Activated naive CD4-positive, alpha-beta T cell treated with anti-CD3 and anti-CD28 coated beads, Interleukin-2, amount 10 ng/mL, durations not matched to agents 7 days and 5 days (primary cell): Measurements from ENCODE around the gene JDP2.

Source experiments
- CTCF ChIA-PET: fragments of 350-600 bp; sonication (Branson Sonifier 250); formaldehyde crosslinking; loops from one replicate; lab custom pipeline; 2021; ENCODE audit warnings: antibody characterized with exemption; lab: Charles Lee
- DNase-seq: peaks from one replicate; pipeline ENCODE4 v3.0.0-alpha.2; 2020
- H3K27ac Mint-ChIP-seq: one replicate; pipeline ENCODE4 v1.8.0; 2021; ENCODE audit warnings: mild to moderate bottlenecking, moderate library complexity, mixed read lengths
- H3K27me3 Mint-ChIP-seq: one replicate; pipeline ENCODE4 v1.8.0; 2021; ENCODE audit warnings: mild to moderate bottlenecking, mixed read lengths
- H3K36me3 Mint-ChIP-seq: one replicate; pipeline ENCODE4 v1.8.0; 2021; ENCODE audit warnings: mixed read lengths
- H3K4me1 Mint-ChIP-seq: one replicate; pipeline ENCODE4 v1.8.0; 2021; ENCODE audit warnings: mixed read lengths
- H3K4me3 Mint-ChIP-seq: one replicate; pipeline ENCODE4 v1.8.0; 2021; ENCODE audit warnings: mild to moderate bottlenecking, moderate library complexity, mixed read lengths
- H3K9me3 Mint-ChIP-seq: one replicate; pipeline ENCODE4 v1.8.0; 2021; ENCODE audit warnings: mixed read lengths

Gene JDP2

DNA sequence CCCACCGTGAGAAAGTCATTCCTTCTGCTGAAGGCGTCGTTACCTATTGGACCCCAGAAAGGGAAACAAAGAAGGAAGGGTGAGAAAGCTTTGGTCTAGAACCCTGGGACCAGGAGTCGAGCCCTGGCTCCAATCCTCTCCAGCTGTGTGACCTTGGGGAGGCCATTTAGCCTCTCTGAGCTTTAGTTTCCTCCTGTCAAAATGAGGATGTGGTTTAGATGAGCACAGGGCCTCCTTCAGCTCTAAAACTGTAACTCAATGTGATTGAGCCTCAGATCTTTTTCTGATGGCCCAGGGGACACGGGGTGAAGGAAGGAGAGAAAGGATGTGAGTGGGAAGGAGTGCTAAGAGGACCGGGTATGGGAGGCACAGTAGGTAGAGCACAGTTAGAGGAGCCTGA lies 7.7 kb downstream of the JDP2 start:
- no peak for DNase-seq
- H3K9me3 Mint-ChIP-seq, result no peaks in the 10 kb centered on the region
- H3K27ac Mint-ChIP-seq, result no peak overlapping the region
- CTCF ChIA-PET, result interaction anchor here (0.6 to 1.6 kb wide), 8 partner anchors 11 to 391 kb away, joined by 3 to 4 read pairs (median 3); no protein-coding TSS in a partner anchor
- peaks cover 14% of the 10 kb centered on the region for H3K4me1 Mint-ChIP-seq
- peaks cover 1% of the 10 kb centered on the region for H3K36me3 Mint-ChIP-seq
- H3K27me3 Mint-ChIP-seq, result peaks cover 20% of the 10 kb centered on the region
- no peak overlapping the region for H3K4me3 Mint-ChIP-seq

GRCh38 chr14:75437201-75438143 lies 9.7 kb downstream of the JDP2 start:
- no peak for DNase-seq
- Mint-ChIP-seq H3K27me3 (peaks cover 10% of the 10 kb centered on the region), H3K4me1 (peaks cover 14% of the 10 kb centered on the region), H3K27ac (no peak overlapping the region), H3K9me3 (no peaks in the 10 kb centered on the region), H3K4me3 (no peak overlapping the region), H3K36me3 (peaks cover 1% of the 10 kb centered on the region)
- CTCF ChIA-PET, result interaction anchor here (0.9 to 1.5 kb wide), 3 partner anchors 16 to 20 kb away, joined by 3 read pairs; no protein-coding TSS in a partner anchor

- Mint-ChIP-seq H3K27ac (no peak overlapping the region), H3K9me3 (no peaks in the 10 kb centered on the region)
Measured at GRCh38 chr14:75438486-75439080, 10.8 kb downstream of the JDP2 start.

GRCh38 chr14:75439989-75440388 lies 12.2 kb downstream of the JDP2 start:
- Mint-ChIP-seq H3K4me1 (peaks cover 13% of the 10 kb centered on the region), H3K27me3 (peaks cover 8% of the 10 kb centered on the region), H3K4me3 (no peak overlapping the region), H3K36me3 (peaks cover 1% of the 10 kb centered on the region), H3K9me3 (no peaks in the 10 kb centered on the region), H3K27ac (no peak overlapping the region)
- CTCF ChIA-PET, result interaction anchor here (0.5 to 2.1 kb wide), 3 partner anchors 10 to 46 kb away, joined by 3 to 4 read pairs (median 3); no protein-coding TSS in a partner anchor
- DNase-seq, result no peak

More at GRCh38 chr14:75438486-75439080, 10.8 kb downstream of the JDP2 start:
- no peak for DNase-seq
- Mint-ChIP-seq H3K36me3 (peaks cover 1% of the 10 kb centered on the region), H3K4me1 (peaks cover 14% of the 10 kb centered on the region), H3K4me3 (no peak overlapping the region), H3K27me3 (peaks cover 10% of the 10 kb centered on the region)
- CTCF ChIA-PET, result interaction anchor here (1.0 to 1.5 kb wide), 2 partner anchors 9 to 16 kb away, joined by 3 read pairs; no protein-coding TSS in a partner anchor

DNA sequence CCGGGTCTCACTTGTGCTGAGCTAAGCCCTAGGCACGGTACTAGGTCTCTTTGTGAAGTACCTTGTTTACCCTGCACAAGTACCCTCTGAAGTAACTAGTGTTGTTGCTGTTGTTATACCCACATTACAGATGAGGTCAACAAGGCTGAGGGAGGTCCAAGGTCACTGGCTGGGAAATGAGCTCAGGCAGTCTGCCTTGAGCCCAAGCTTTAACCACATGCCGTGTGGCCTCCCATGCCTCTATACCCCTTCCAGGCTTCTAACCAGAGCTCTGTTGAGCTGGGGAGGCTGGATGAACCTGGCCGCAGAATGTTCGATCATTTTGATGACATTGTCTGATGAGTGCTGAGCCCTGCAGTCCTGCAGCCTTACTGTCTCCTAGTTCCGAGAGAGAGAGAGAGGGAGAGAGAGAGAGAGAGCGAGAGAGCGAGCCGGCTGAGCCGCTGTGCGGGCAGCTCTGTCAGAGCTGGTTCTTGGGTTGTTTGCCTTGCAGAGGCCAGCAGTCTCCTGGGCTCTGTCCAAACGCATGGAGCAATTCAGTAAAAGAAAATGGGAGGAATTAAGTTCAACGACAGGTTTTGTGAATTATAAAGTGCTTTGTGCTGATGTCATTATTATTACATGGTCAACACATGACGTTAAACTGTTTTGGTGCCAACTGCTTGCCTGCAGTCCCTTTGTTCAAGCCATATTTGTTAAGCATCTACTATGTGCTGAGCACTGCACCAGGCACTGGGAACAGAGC lies 13.1 kb downstream of the JDP2 start:
- CTCF ChIA-PET, result interaction anchor here (1.4 to 2.1 kb wide), 2 partner anchors 11 to 17 kb away, joined by 3 to 4 read pairs; no protein-coding TSS in a partner anchor
- no peak overlapping the region for H3K4me3 Mint-ChIP-seq
- H3K4me1 Mint-ChIP-seq, result peaks cover 4% of the 10 kb centered on the region
- no peak for DNase-seq
- H3K27me3 Mint-ChIP-seq, result no peaks in the 10 kb centered on the region
- no peak overlapping the region for H3K27ac Mint-ChIP-seq
- H3K9me3 Mint-ChIP-seq, result no peaks in the 10 kb centered on the region
- no peaks in the 10 kb centered on the region for H3K36me3 Mint-ChIP-seq

- CTCF ChIA-PET, result interaction anchor here (0.8 to 2.1 kb wide), 2 partner anchors 12 to 16 kb away, joined by 4 read pairs; no protein-coding TSS in a partner anchor
- H3K9me3 Mint-ChIP-seq, result no peaks in the 10 kb centered on the region
- no peaks in the 10 kb centered on the region for H3K27me3 Mint-ChIP-seq
- no peaks in the 10 kb centered on the region for H3K36me3 Mint-ChIP-seq
- no peak for DNase-seq
- H3K27ac Mint-ChIP-seq, result no peak overlapping the region
- H3K4me1 Mint-ChIP-seq, result peaks cover 5% of the 10 kb centered on the region
- no peak overlapping the region for H3K4me3 Mint-ChIP-seq
Measured at GRCh38 chr14:75441728-75442127, 13.9 kb downstream of the JDP2 start.

GRCh38 chr14:75442166-75442565 lies 14.3 kb downstream of the JDP2 start:
- Mint-ChIP-seq H3K4me3 (no peak overlapping the region), H3K4me1 (peaks cover 6% of the 10 kb centered on the region), H3K27ac (no peak overlapping the region), H3K9me3 (no peaks in the 10 kb centered on the region), H3K36me3 (no peaks in the 10 kb centered on the region), H3K27me3 (no peaks in the 10 kb centered on the region)
- no peak for DNase-seq
- CTCF ChIA-PET, result interaction anchor here (0.8 to 1.1 kb wide), 2 partner anchors 12 to 48 kb away, joined by 3 to 4 read pairs; no protein-coding TSS in a partner anchor

GRCh38 chr14:75442642-75443041 lies 14.8 kb downstream of the JDP2 start:
- H3K27me3 Mint-ChIP-seq, result no peaks in the 10 kb centered on the region
- H3K4me1 Mint-ChIP-seq, result peaks cover 6% of the 10 kb centered on the region
- CTCF ChIA-PET, result interaction anchor here (0.8 to 2.3 kb wide), 5 partner anchors 11 to 138 kb away, joined by 3 to 11 read pairs (median 4); no protein-coding TSS in a partner anchor
- H3K36me3 Mint-ChIP-seq, result no peaks in the 10 kb centered on the region
- H3K4me3 Mint-ChIP-seq, result no peak overlapping the region
- no peaks in the 10 kb centered on the region for H3K9me3 Mint-ChIP-seq
- H3K27ac Mint-ChIP-seq, result no peak overlapping the region
- no peak for DNase-seq

- Mint-ChIP-seq H3K9me3 (no peaks in the 10 kb centered on the region), H3K27me3 (no peaks in the 10 kb centered on the region), H3K27ac (no peak overlapping the region), H3K4me3 (no peak overlapping the region), H3K36me3 (no peaks in the 10 kb centered on the region), H3K4me1 (peaks cover 6% of the 10 kb centered on the region)
- CTCF ChIA-PET, result interaction anchor here (0.8 to 2.3 kb wide), 4 partner anchors 11 to 139 kb away, joined by 3 to 11 read pairs (median 4); no protein-coding TSS in a partner anchor
- no peak for DNase-seq
Measured at GRCh38 chr14:75443203-75443969, 15.6 kb downstream of the JDP2 start.

GRCh38 chr14:75445236-75445635 lies 17.4 kb downstream of the JDP2 start:
- no peaks in the 10 kb centered on the region for H3K36me3 Mint-ChIP-seq
- H3K4me1 Mint-ChIP-seq, result peaks cover 6% of the 10 kb centered on the region
- CTCF ChIA-PET, result no interaction called here
- no peaks in the 10 kb centered on the region for H3K27me3 Mint-ChIP-seq
- H3K4me3 Mint-ChIP-seq, result no peak overlapping the region
- no peak for DNase-seq
- no peak overlapping the region for H3K27ac Mint-ChIP-seq
- no peaks in the 10 kb centered on the region for H3K9me3 Mint-ChIP-seq

GRCh38 chr14:75445963-75446362 lies 18.1 kb downstream of the JDP2 start:
- Mint-ChIP-seq H3K27ac (no peak overlapping the region), H3K4me3 (no peak overlapping the region), H3K9me3 (no peaks in the 10 kb centered on the region), H3K4me1 (peaks cover 6% of the 10 kb centered on the region), H3K36me3 (no peaks in the 10 kb centered on the region), H3K27me3 (no peaks in the 10 kb centered on the region)
- DNase-seq, result no peak
- CTCF ChIA-PET, result interaction anchor here (0.8 kb wide), 1 partner anchor 8 kb away, joined by 3 read pairs; no protein-coding TSS in a partner anchor

DNA sequence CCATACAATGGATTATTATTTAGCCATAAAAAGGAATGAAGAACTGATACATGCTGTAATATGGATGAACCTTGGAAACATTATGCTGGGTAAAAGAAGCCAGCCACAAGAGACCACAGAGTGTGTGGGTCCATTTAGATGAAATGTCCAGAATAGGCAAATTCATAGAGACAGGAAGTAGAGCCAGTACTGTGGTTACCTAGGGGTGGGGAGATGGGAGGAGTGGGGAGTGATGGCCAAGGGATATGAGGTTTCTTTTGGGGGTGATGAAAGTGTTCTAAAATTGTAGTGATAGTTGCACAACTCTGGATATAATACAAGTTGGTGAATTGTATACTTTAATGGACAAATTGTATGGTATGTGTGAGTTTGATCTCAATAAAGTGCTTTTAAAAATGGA lies 18.6 kb downstream of the JDP2 start:
- Mint-ChIP-seq H3K9me3 (no peaks in the 10 kb centered on the region), H3K27ac (no peak overlapping the region), H3K36me3 (no peaks in the 10 kb centered on the region), H3K27me3 (no peaks in the 10 kb centered on the region), H3K4me3 (no peak overlapping the region), H3K4me1 (peaks cover 6% of the 10 kb centered on the region)
- CTCF ChIA-PET, result interaction anchor here (0.8 to 1.2 kb wide), 2 partner anchors 8 kb away, joined by 3 read pairs; no protein-coding TSS in a partner anchor
- no peak for DNase-seq

DNA sequence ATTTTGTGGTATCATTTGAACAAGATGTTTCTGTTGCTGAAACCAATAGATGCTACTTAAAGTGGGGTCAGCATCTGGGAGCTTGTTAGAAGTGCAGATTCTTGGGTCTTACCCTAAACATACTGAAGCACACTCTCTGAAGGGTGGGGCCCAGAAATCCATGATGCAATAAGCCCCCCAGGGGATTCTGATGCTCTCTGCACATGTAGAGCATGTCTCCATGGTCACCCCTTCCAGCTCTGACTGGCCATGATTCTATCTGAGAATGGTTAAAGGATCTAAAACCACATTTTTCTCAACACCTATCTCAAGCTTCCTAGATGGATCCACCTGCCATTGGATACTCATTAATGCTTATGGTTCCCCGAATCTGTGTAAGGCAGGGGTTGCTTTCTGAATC lies 20.4 kb downstream of the JDP2 start:
- CTCF ChIA-PET, result no interaction called here
- DNase-seq, result no peak
- Mint-ChIP-seq H3K4me1 (peaks cover 6% of the 10 kb centered on the region), H3K27ac (no peak overlapping the region), H3K27me3 (no peaks in the 10 kb centered on the region), H3K36me3 (no peaks in the 10 kb centered on the region), H3K4me3 (no peak overlapping the region), H3K9me3 (no peaks in the 10 kb centered on the region)
